GM18507 (cell line): Measurements from ENCODE around the gene ADAD2.

ENCODE experiments used
- DNase-seq: peaks from one replicate; pipeline ENCODE4 v3.0.0; 2011; ENCODE audit warnings: low read depth; ENCODE audit not compliant: insufficient read length; ENCODE audit errors: extremely low spot score
- FAIRE-seq: peaks from 2 replicates; lab custom pipeline; 2011; peaks lifted over from hg19 to GRCh38; lab: Jason Lieb, UNC

ADAD2 gene

GRCh38 chr16:84239909-84240308 lies 49.0 kb downstream of the ADAD2 start, which contains the start of gene KCNG4:
Gene KCNG4, minus strand, starts transcription at chr16:84240012. Its CDS starts 2,527 bp downstream, at chr16:84237485.
- no peak for FAIRE-seq
- no peak for DNase-seq

- FAIRE-seq, result no peak
- DNase-seq, result no peak
Observed at GRCh38 chr16:84240455-84240854, 49.5 kb downstream of the ADAD2 start.

GRCh38 chr16:84241778-84242177 lies 50.8 kb downstream of the ADAD2 start:
- FAIRE-seq, result no peak
- no peak for DNase-seq

- FAIRE-seq (no peak), DNase-seq (no peak)
Observed at GRCh38 chr16:84242839-84243238, 51.9 kb downstream of the ADAD2 start.

- no peak for DNase-seq
- no peak for FAIRE-seq
Observed at GRCh38 chr16:84243732-84244131, 52.8 kb downstream of the ADAD2 start.

GRCh38 chr16:84244728-84245127 lies 53.8 kb downstream of the ADAD2 start:
- DNase-seq (no peak), FAIRE-seq (no peak)

GRCh38 chr16:84245956-84246678 lies 55.2 kb downstream of the ADAD2 start:
- no peak for DNase-seq
- no peak for FAIRE-seq

- no peak for FAIRE-seq
- DNase-seq, result no peak
Observed at GRCh38 chr16:84246679-84247077, 55.7 kb downstream of the ADAD2 start.
